ENCODE results near the gene PHKB. TPM values are rescaled to one million over a fixed set of nuclear protein-coding genes. Genes with fewer than 3 reads are reported as not detected.

Gene PHKB
- total RNA-seq, 120 experiments from 2014 or later = 69.5 to 136 (median 95.1) TPM

Other genes with a start within 250 kb of the PHKB start
- 100 to 1,000 TPM in 74 of 120 experiments, 10 to 100 TPM in 46; 40.7 to 175 (median 105) TPM for gene ITFG1, start 268 bp upstream of the PHKB start, total RNA-seq